Ovary (tissue), 1 donor: ENCODE results near the gene SHISA7.

Experiments used
- EP300 ChIP-seq: sonication (generic); formaldehyde crosslinking; IDR thresholded peaks from one replicate; pipeline ENCODE4 v1.6.1; 2017; ENCODE audit warnings: antibody characterized with exemption
- POLR2A ChIP-seq: fragments of 450-650 bp; IDR thresholded peaks from one replicate; pipeline ENCODE4 v1.6.1; 2017; ENCODE audit warnings: antibody characterized with exemption, mild to moderate bottlenecking, moderate library complexity

DNA sequence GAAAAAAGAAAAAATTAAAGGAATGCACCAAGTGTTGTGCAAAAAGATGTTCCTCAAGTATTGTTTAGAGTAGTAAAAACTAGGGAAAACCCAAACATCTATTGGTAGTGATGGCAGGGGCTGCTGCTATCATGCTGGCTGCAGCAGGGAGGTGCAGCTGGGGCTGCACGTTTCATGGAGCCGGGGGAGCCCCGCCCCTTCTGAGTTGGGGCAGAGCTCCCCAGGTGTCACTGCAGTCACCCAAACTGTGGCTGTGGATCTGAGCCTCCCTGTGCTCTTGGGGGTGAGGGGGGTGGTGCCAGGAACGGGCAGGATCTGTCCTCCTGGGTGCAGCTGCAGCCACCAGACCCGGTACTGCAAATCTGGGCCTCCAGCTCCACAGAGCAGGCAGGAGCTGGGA, 24.0 kb downstream of the SHISA7 start:
- no peak for TF ChIP-seq EP300
- no peak for TF ChIP-seq POLR2A
